Caco-2 (cell line): ENCODE data around the gene GALR2. TPM values are rescaled to one million over a fixed set of nuclear protein-coding genes. Genes with fewer than 3 reads are reported as not detected.

Source experiments
- Bru-seq: library from RNA; stranded (reverse); fragments of 400-500 nt; gene quantifications from one replicate; lab custom pipeline; 2021; lab: Mats Ljungman, UMichigan
- BruChase-seq, 2 experiments: library from RNA; stranded (reverse); fragments of 400-500 nt; gene quantifications; one replicate each; lab custom pipeline; 2021; lab: Mats Ljungman, UMichigan
- BruUV-seq: library from RNA; stranded (reverse); fragments of 400-500 nt; replicated peaks from 2 replicates; lab custom pipeline; 2021; lab: Mats Ljungman, UMichigan
- CTCF ChIA-PET: fragments of 300-600 bp; sonication (Branson Sonifier 250); formaldehyde crosslinking; loops from one replicate; lab custom pipeline; 2022; ENCODE audit warnings: antibody characterized with exemption; lab: Charles Lee
- POLR2A ChIA-PET: fragments of 300-600 bp; sonication (Branson Sonifier 250); formaldehyde crosslinking; loops from one replicate; lab custom pipeline; 2022; ENCODE audit warnings: antibody characterized with exemption; lab: Charles Lee
- DNase-seq, 2 experiments: peaks; one replicate each; pipeline versions ENCODE4 v3.0.0 to v3.0.0-alpha.2; 2020 to 2022
- H3K27me3 ChIP-seq: replicated peaks from 2 replicates; pipeline ENCODE4 v1.6.0; 2011; ENCODE audit warnings: low read length; ENCODE audit not compliant: control insufficient read depth, insufficient read depth
- H3K36me3 ChIP-seq: 2 replicates; pipeline ENCODE4 v1.5.1; 2011; ENCODE audit warnings: low read length; ENCODE audit not compliant: control insufficient read depth, insufficient read depth
- H3K4me1 ChIP-seq: fragments of 250-450 bp; sonication (Bioruptor Pico); 2 replicates; pipeline ENCODE4 v1.5.1; 2020; ENCODE audit warnings: mild to moderate bottlenecking
- H3K4me3 ChIP-seq: 2 replicates; pipeline ENCODE4 v1.5.1; 2011; ENCODE audit warnings: low read depth, mild to moderate bottlenecking, control low read depth, low read length
- H3K9me3 ChIP-seq: fragments of 250-450 bp; sonication (Bioruptor Pico); 2 replicates; pipeline ENCODE4 v1.5.1; 2020; ENCODE audit warnings: mild to moderate bottlenecking, moderate library complexity
- H3K27ac Mint-ChIP-seq: one replicate; pipeline ENCODE4 v1.8.0; 2022; ENCODE audit warnings: mixed read lengths; ENCODE audit not compliant: unreplicated experiment
- H3K27me3 Mint-ChIP-seq: one replicate; pipeline ENCODE4 v1.8.0; 2022; ENCODE audit warnings: mixed read lengths; ENCODE audit not compliant: insufficient read depth, unreplicated experiment
- H3K36me3 Mint-ChIP-seq: one replicate; pipeline ENCODE4 v1.8.0; 2022; ENCODE audit warnings: mild to moderate bottlenecking, mixed read lengths; ENCODE audit not compliant: insufficient read depth, unreplicated experiment
- H3K4me1 Mint-ChIP-seq: one replicate; pipeline ENCODE4 v1.8.0; 2022; ENCODE audit warnings: low read depth, mixed read lengths; ENCODE audit not compliant: unreplicated experiment
- H3K4me3 Mint-ChIP-seq: one replicate; pipeline ENCODE4 v1.8.0; 2022; ENCODE audit warnings: mild to moderate bottlenecking, moderate library complexity, mixed read lengths; ENCODE audit not compliant: unreplicated experiment
- H3K9me3 Mint-ChIP-seq: one replicate; pipeline ENCODE4 v1.8.0; 2022; ENCODE audit warnings: mixed read lengths; ENCODE audit not compliant: unreplicated experiment
- intact Hi-C: fragments of 100-400 bp; cut with micrococcal nuclease; formaldehyde crosslinking; loops from one replicate; pipeline ENCODE4 v1.10.0; 2022; ENCODE audit not compliant: unreplicated experiment
- long read RNA-seq: library from polyadenylated mRNA; stranded (forward); transcript quantifications from one replicate; pipeline ENCODE4 v2.0.0, GENCODE V29; 2022
- total RNA-seq: library from RNA; stranded (reverse); gene quantifications from 2 replicates; pipeline ENCODE4 v1.2.3, GENCODE V29; 2022
- TF ChIP-seq, protein P1 (sequence below), 2 experiments: fragments of 200-600 bp in 1 of 2; IDR thresholded peaks; 1 replicate in 1 of 2; 2 replicates in 1 of 2; pipeline versions ENCODE4 v1.5.1 to v1.8.0; 2011 to 2022; ENCODE audit warnings: antibody characterized with exemption in 1 of 2, control low read depth in 1 of 2, inconsistent platforms in 1 of 2, low read depth in 1 of 2, low read length in 1 of 2, mild to moderate bottlenecking in 1 of 2, moderate library complexity in 1 of 2; ENCODE audit not compliant: insufficient read depth in 1 of 2, severe bottlenecking in 1 of 2, unreplicated experiment in 1 of 2

Gene GALR2, protein sequence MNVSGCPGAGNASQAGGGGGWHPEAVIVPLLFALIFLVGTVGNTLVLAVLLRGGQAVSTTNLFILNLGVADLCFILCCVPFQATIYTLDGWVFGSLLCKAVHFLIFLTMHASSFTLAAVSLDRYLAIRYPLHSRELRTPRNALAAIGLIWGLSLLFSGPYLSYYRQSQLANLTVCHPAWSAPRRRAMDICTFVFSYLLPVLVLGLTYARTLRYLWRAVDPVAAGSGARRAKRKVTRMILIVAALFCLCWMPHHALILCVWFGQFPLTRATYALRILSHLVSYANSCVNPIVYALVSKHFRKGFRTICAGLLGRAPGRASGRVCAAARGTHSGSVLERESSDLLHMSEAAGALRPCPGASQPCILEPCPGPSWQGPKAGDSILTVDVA
- total RNA-seq = 0.50 and 0.79 TPM in 2 replicates
- Bru-seq, nascent RNA = not detected
- BruChase-seq, experiment 1, labeled RNA remaining after a 2-hour chase = percentile 11 among the genes with signal in this experiment
- BruChase-seq, experiment 2, labeled RNA remaining after a 6-hour chase = percentile 30 among the genes with signal in this experiment
- long read RNA-seq, partial matches to known transcripts = 0 of 1 reads
- long read RNA-seq, other reads (novel, unspliced or antisense) = 1 of 1 reads

DNA sequence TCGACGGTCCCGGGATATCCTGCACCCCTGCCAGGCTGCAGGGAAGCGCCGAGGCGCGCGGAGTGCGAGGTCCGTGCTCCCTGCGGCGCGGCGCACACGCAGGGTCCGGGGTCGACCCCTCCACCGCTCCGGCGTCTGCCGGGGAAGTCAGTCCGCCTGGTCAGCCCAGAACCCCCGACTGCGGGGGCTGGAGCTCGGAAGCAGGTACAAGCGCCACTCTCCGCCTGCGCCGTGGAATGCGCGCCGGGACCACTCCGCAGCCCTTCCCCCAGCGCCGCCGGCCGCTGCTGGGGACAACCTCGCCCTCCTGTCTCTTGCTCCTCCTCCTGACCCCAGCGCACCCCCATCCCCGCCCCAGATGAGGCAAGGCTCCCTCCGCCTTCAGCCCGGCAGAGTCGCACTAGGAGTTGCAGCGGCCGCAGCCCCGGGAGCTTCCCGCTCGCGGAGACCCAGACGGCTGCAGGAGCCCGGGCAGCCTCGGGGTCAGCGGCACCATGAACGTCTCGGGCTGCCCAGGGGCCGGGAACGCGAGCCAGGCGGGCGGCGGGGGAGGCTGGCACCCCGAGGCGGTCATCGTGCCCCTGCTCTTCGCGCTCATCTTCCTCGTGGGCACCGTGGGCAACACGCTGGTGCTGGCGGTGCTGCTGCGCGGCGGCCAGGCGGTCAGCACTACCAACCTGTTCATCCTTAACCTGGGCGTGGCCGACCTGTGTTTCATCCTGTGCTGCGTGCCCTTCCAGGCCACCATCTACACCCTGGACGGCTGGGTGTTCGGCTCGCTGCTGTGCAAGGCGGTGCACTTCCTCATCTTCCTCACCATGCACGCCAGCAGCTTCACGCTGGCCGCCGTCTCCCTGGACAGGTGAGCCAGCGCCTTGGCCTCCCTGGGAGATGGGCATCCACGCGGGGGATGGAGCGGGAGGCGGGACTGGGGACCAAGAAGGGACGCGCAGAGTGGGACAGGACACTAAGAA is at the start of gene GALR2:
TSS of gene GALR2 (plus strand) at position 392 of the 974 bp plus-strand sequence. CDS start at position 495, 103 bp downstream.
- CTCF ChIA-PET = interaction anchor here (0.6 to 1.0 kb wide), 3 partner anchors 60 to 262 kb away, joined by 3 read pairs; no protein-coding TSS in a partner anchor
- Histone ChIP-seq H3K36me3 (no peaks in the 10 kb centered on the region), H3K4me1 (0 out of 2 replicates have a peak, but pooled peaks cover 5% of the 10 kb centered on the region), H3K27me3 (no peaks in the 10 kb centered on the region; the same call in none of the 2 replicates), H3K4me3 (no peak within 1 kb of the TSS), H3K9me3 (no peaks in the 10 kb centered on the region)
- TF ChIP-seq, protein P1, sequence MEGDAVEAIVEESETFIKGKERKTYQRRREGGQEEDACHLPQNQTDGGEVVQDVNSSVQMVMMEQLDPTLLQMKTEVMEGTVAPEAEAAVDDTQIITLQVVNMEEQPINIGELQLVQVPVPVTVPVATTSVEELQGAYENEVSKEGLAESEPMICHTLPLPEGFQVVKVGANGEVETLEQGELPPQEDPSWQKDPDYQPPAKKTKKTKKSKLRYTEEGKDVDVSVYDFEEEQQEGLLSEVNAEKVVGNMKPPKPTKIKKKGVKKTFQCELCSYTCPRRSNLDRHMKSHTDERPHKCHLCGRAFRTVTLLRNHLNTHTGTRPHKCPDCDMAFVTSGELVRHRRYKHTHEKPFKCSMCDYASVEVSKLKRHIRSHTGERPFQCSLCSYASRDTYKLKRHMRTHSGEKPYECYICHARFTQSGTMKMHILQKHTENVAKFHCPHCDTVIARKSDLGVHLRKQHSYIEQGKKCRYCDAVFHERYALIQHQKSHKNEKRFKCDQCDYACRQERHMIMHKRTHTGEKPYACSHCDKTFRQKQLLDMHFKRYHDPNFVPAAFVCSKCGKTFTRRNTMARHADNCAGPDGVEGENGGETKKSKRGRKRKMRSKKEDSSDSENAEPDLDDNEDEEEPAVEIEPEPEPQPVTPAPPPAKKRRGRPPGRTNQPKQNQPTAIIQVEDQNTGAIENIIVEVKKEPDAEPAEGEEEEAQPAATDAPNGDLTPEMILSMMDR (IDR thresholded peaks at IDR 0.05; ENCODE audit: insufficient read depth in 1 of 2, low read depth in 1 of 2, low read length in 1 of 2, severe bottlenecking in 1 of 2, unreplicated experiment in 1 of 2) = no peak
- Mint-ChIP-seq H3K27ac (peak within 1 kb of the TSS; percentile 73), H3K27me3 (peaks cover 21% of the 10 kb centered on the region), H3K36me3 (peaks cover 58% of the 10 kb centered on the region), H3K9me3 (no peaks in the 10 kb centered on the region), H3K4me1 (peaks cover 9% of the 10 kb centered on the region), H3K4me3 (peak within 1 kb of the TSS; percentile 78)
- POLR2A ChIA-PET = interaction anchor here (0.6 kb wide), 1 partner anchor 250 kb away, joined by 3 read pairs; no protein-coding TSS in a partner anchor
- DNase-seq = no peak
- BruUV-seq = no TSS peak
- intact Hi-C loops = loop anchor here (2.0 kb wide), 1 partner anchor 72 kb away; no protein-coding TSS in a partner anchor

DNA sequence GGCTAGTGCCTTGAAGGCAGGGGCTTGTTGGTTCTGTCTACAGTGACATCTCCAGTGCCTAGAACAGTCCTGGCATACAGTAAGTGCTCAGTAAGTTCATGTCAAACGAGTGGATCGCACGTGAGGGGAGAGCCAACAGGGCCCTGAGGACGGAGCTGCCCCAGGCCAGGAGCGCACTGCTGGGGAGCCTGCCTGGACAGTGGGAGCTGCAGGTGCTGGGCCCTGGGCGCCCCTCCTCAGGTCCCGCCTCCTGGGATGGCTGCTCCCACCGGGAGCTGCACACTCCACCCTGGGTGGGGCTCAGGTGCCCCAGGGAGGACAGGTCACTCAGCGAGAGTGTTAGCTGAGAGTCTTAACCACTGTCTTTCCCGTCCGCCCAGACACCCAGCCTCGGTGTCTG is 49.3 kb upstream of the GALR2 start:
- TF ChIP-seq, protein P1 (IDR thresholded peaks at IDR 0.05; ENCODE audit: insufficient read depth in 1 of 2, low read depth in 1 of 2, low read length in 1 of 2, severe bottlenecking in 1 of 2, unreplicated experiment in 1 of 2) = no peak
- H3K27me3 Mint-ChIP-seq = no peaks in the 10 kb centered on the region
- no peaks in the 10 kb centered on the region for H3K9me3 Mint-ChIP-seq
- no peak overlapping the region for H3K4me3 Mint-ChIP-seq
- CTCF ChIA-PET = interaction anchor here (1.2 kb wide), 1 partner anchor 11 kb away, joined by 4 read pairs; no protein-coding TSS in a partner anchor
- Histone ChIP-seq H3K9me3 (no peaks in the 10 kb centered on the region), H3K36me3 (no peaks in the 10 kb centered on the region), H3K27me3 (no peaks in the 10 kb centered on the region), H3K4me3 (no peak overlapping the region), H3K4me1 (peaks cover 11% of the 10 kb centered on the region)
- intact Hi-C loops = no loop called here
- DNase-seq = no peak
- POLR2A ChIA-PET = no interaction called here
- peaks cover 12% of the 10 kb centered on the region for H3K4me1 Mint-ChIP-seq
- no TSS peak for BruUV-seq
- H3K27ac Mint-ChIP-seq = no peak overlapping the region
- H3K36me3 Mint-ChIP-seq = peaks cover 8% of the 10 kb centered on the region
